DOHH2 (cell line): ENCODE measurements around the gene FUOM.

Source experiments
- CTCF ChIP-seq: fragments of 200-600 bp; sonication (generic); IDR thresholded peaks from one replicate; pipeline ENCODE4 v1.5.1; 2014; ENCODE audit warnings: antibody characterized with exemption, mild to moderate bottlenecking, low read depth, low read length; ENCODE audit not compliant: poor library complexity, severe bottlenecking
- EZH2phosphoT487 ChIP-seq: fragments of 200-600 bp; sonication (generic); IDR thresholded peaks from 2 replicates; pipeline ENCODE4 v1.6.1; 2017; ENCODE audit warnings: borderline replicate concordance, mild to moderate bottlenecking, antibody characterized with exemption, low read length, moderate library complexity, mixed read lengths

DNA sequence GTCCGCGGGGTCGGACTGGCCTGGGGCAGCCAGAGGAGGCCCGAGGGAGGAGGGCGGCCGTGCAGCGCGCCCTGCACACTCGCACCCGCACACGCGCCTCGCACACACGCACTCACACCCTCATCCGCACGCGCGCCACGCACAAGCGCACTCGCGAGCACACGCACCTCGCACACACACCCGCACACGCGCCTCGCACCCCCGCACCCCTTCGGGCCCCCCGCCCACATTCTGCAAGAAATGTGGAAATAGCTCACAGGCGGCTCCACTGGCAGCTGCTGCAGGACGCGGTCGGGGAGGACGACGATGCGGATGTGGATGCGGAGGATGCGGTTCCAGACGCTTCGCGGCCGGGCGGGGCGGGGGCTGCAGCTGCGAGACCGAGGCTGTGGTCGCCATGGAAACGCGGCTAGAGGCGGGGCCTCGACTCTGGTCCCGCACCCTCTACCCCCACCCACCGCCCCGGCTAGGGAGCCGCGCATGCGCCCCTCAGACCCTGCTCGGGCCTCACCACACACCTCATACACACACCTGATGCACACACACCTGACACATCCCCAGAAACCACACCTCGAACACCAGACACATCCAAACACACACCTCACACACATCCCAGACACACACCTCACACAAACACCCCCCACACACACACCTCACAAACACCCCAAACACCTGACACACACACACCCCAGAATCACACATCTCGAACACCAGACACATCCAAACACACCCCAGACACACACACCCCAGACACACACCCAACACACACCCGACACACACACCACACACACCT lies 21.0 kb downstream of the FUOM start, which contains the start of gene CALY:
- TF ChIP-seq CTCF (no peak), EZH2phosphoT487 (no peak)
